ENCODE results near the gene MPP3.
A peak's percentile ranks its signal among the peaks of the same experiment; 100 is the strongest.

The MPP3 gene

DNA sequence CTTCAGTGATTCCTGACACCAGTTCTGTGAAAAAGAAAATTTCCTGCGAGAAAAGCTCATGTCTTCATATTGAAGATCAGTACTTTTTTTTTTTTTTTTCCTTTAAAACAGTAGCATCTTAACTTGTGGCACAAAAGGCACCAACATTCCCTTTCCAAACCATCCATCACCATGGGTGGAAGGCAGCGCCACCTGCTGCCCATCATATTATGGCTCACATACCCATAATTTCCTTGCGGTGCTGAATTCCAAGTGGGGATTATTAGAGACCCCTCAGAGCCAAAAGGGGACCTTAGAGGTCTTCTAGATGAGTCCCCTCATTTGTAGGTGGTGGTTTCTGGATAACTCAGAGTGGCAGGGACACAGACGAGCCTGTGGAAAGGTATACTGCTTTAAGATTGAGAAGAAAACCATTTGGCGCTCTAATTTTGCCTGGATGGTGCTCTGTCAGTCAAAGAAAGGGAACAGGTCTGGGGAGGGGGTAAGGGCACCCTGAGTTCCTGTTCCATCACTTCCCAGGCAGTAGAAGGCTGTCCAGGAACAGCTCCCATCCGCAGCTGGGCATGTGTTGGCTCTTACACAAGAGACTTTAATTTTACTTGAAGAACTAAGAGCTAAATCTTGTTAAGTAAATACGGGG lies 66.4 kb downstream of the MPP3 start:
- Histone ChIP-seq H2AFZ (ENCODE audit: low read length) (no peak overlapping the region), H3K18ac (ENCODE audit: low read length) (no peak overlapping the region), H3K4me3 (ENCODE audit: low read length in 2 of 2) (no peak overlapping the region), H3K9ac (ENCODE audit: low read depth, low read length, poor library complexity) (no peak overlapping the region), H2BK12ac (ENCODE audit: low read length) (no peak overlapping the region), H2BK15ac (ENCODE audit: low read length) (no peak overlapping the region), H3K14ac (ENCODE audit: low read length) (no peak overlapping the region), H3K36me3 (replicated peaks in 1 of 2; ENCODE audit: control insufficient read depth in 2 of 2, insufficient read depth in 2 of 2, low read length in 2 of 2) (peaks cover 13 to 24% of the 10 kb centered on the region in 2 donors), H3K79me1 (ENCODE audit: low read depth, low read length) (no peaks in the 10 kb centered on the region), H2BK5ac (ENCODE audit: low read length) (no peak overlapping the region), H4K8ac (ENCODE audit: low read depth, low read length) (no peak overlapping the region), H3K4me1 (ENCODE audit: control insufficient read depth in 2 of 2, insufficient read depth in 1 of 2, low read depth in 1 of 2, low read length in 2 of 2) (no peaks in the 10 kb centered on the region), H3K4ac (ENCODE audit: low read length) (no peak overlapping the region), H3K27ac (replicated peaks; ENCODE audit: low read length) (no peak overlapping the region), H3K27me3 (ENCODE audit: control insufficient read depth in 3 of 3, insufficient read depth in 3 of 3, low read depth in 1 of 3, low read length in 3 of 3) (no peaks in the 10 kb centered on the region), H3K23ac (ENCODE audit: low read depth, low read length, poor library complexity) (no peak overlapping the region), H2AK5ac (ENCODE audit: low read depth, low read length) (no peak overlapping the region), H2BK120ac (ENCODE audit: low read depth, low read length) (no peak overlapping the region), H3K9me3 (replicated peaks in 1 of 2; ENCODE audit: control insufficient read depth in 2 of 2, insufficient read depth in 1 of 2, low read depth in 1 of 2, low read length in 2 of 2) (no peaks in the 10 kb centered on the region), H3K4me2 (ENCODE audit: insufficient read depth, low read length, poor library complexity, severe bottlenecking) (no peak overlapping the region), H4K91ac (ENCODE audit: low read depth, low read length, poor library complexity) (no peak overlapping the region)
- peak; percentile 68 for DNase-seq (ENCODE audit: low spot score)
- no CpG with 5 or more reads among the region's 7 CpGs for WGBS, 2 donors (ENCODE audit: extremely low coverage in 2 of 2, insufficient read length in 2 of 2, insufficient replicate concordance in 1 of 2)

- DNase-seq (ENCODE audit: low spot score), result peak; percentile 93
- Histone ChIP-seq H3K18ac (ENCODE audit: low read length) (no peak overlapping the region), H3K27ac (replicated peaks; ENCODE audit: low read length) (no peak overlapping the region), H3K9me3 (replicated peaks in 1 of 2; ENCODE audit: control insufficient read depth in 2 of 2, insufficient read depth in 1 of 2, low read depth in 1 of 2, low read length in 2 of 2) (no peaks in the 10 kb centered on the region), H3K4me2 (ENCODE audit: insufficient read depth, low read length, poor library complexity, severe bottlenecking) (no peak overlapping the region), H4K91ac (ENCODE audit: low read depth, low read length, poor library complexity) (no peak overlapping the region), H2AK5ac (ENCODE audit: low read depth, low read length) (no peak overlapping the region), H2BK12ac (ENCODE audit: low read length) (no peak overlapping the region), H4K8ac (ENCODE audit: low read depth, low read length) (no peak overlapping the region), H3K27me3 (ENCODE audit: control insufficient read depth in 3 of 3, insufficient read depth in 3 of 3, low read depth in 1 of 3, low read length in 3 of 3) (peaks cover 0 to 40% (median 19%) of the 10 kb centered on the region in 3 experiments), H3K9ac (ENCODE audit: low read depth, low read length, poor library complexity) (no peak overlapping the region), H3K14ac (ENCODE audit: low read length) (no peak overlapping the region), H3K23ac (ENCODE audit: low read depth, low read length, poor library complexity) (no peak overlapping the region), H2BK120ac (ENCODE audit: low read depth, low read length) (no peak overlapping the region), H2AFZ (ENCODE audit: low read length) (peak overlapping the region; percentile 46), H3K79me1 (ENCODE audit: low read depth, low read length) (no peaks in the 10 kb centered on the region), H2BK15ac (ENCODE audit: low read length) (no peak overlapping the region), H3K36me3 (replicated peaks in 1 of 2; ENCODE audit: control insufficient read depth in 2 of 2, insufficient read depth in 2 of 2, low read length in 2 of 2) (no peaks in the 10 kb centered on the region), H2BK5ac (ENCODE audit: low read length) (no peak overlapping the region), H3K4me3 (ENCODE audit: low read length in 2 of 2) (no peak overlapping the region), H3K4ac (ENCODE audit: low read length) (no peak overlapping the region), H3K4me1 (ENCODE audit: control insufficient read depth in 2 of 2, insufficient read depth in 1 of 2, low read depth in 1 of 2, low read length in 2 of 2) (peaks cover 4 to 6% of the 10 kb centered on the region in 2 donors)
- no CpG with 5 or more reads among the region's 10 CpGs for WGBS, 2 donors (ENCODE audit: extremely low coverage in 2 of 2, insufficient read length in 2 of 2, insufficient replicate concordance in 1 of 2)
These were observed 72.6 kb downstream of the MPP3 start for GRCh38 chr17:43760254-43760852.

DNA sequence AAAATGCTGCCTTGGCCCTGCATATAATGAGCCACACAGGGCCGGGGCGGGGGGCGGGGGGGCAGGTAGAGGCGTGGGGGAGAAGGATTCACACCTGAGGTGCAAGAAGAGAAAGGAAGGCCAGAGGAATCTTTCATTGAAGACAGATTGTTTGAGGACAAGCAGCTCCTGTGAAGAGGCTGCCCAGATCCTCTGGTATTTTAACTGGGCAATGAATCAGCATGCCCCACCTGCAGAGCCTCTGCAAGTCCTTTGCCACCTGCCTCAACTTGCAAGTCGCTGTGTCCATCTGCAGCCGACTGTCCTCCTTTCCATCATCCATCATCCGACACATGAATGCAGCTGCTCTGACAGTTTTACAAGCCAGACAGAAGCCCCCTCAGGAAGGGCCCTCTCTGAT lies 73.1 kb downstream of the MPP3 start:
- no peak overlapping the region for H2BK120ac ChIP-seq (ENCODE audit: low read depth, low read length)
- H2BK5ac ChIP-seq (ENCODE audit: low read length), result no peak overlapping the region

DNA sequence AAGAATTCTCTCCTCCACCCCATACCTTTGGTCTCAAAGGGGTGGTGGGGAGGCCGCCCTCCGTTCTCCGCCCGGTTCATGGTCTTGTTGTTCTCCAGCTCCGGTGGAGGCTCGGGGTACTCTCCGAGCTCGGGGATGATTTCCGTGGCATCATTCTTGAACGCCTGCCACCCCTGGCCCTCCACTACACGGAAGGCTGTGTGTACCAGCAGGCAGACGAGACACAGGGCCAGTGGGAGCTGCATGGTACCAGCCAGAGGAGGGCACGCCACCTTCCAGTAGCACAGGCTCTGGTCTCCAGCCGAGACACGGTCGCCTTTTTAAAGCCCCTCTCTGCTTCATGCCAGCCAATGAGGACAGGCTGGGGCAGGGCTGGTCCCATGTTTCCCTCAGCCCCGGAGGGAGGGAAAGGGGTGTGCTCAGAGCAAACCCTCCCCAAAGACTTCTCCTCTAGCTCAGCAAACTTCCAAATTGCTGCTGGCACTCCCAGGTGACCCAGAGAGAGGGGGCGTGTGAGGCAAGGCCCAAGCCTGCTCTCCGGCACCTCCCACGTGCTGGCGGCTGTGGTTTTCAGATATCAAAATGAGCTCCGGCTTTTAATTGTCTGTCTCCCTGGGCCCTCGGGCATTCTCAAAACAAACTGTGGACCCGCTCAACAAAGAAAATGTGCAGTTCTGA lies 74.3 kb downstream of the MPP3 start, which contains the start of gene SOST:
TSS of gene SOST (minus strand) at position 295 of the 678 bp plus-strand sequence. CDS start at position 245, 50 bp downstream.
- Histone ChIP-seq H3K27me3 (ENCODE audit: control insufficient read depth in 3 of 3, insufficient read depth in 3 of 3, low read depth in 1 of 3, low read length in 3 of 3) (peaks cover 0 to 57% (median 33%) of the 10 kb centered on the region in 3 experiments), H2BK12ac (ENCODE audit: low read length) (no peak within 1 kb of the TSS), H3K4ac (ENCODE audit: low read length) (no peak within 1 kb of the TSS), H2AFZ (ENCODE audit: low read length) (no peak within 1 kb of the TSS), H2BK15ac (ENCODE audit: low read length) (peak within 1 kb of the TSS; percentile 18), H3K4me1 (ENCODE audit: control insufficient read depth in 2 of 2, insufficient read depth in 1 of 2, low read depth in 1 of 2, low read length in 2 of 2) (peaks cover 4 to 6% of the 10 kb centered on the region in 2 donors), H3K9ac (ENCODE audit: low read depth, low read length, poor library complexity) (no peak within 1 kb of the TSS), H4K91ac (ENCODE audit: low read depth, low read length, poor library complexity) (no peak within 1 kb of the TSS), H2BK120ac (ENCODE audit: low read depth, low read length) (no peak within 1 kb of the TSS), H3K4me2 (ENCODE audit: insufficient read depth, low read length, poor library complexity, severe bottlenecking) (no peak within 1 kb of the TSS), H3K27ac (replicated peaks; ENCODE audit: low read length) (no peak within 1 kb of the TSS), H4K8ac (ENCODE audit: low read depth, low read length) (no peak within 1 kb of the TSS), H3K9me3 (replicated peaks in 1 of 2; ENCODE audit: control insufficient read depth in 2 of 2, insufficient read depth in 1 of 2, low read depth in 1 of 2, low read length in 2 of 2) (no peaks in the 10 kb centered on the region), H3K79me1 (ENCODE audit: low read depth, low read length) (no peaks in the 10 kb centered on the region), H3K23ac (ENCODE audit: low read depth, low read length, poor library complexity) (peak within 1 kb of the TSS; percentile 8), H2AK5ac (ENCODE audit: low read depth, low read length) (peak within 1 kb of the TSS; percentile 36), H3K18ac (ENCODE audit: low read length) (peak within 1 kb of the TSS; percentile 70), H3K36me3 (replicated peaks in 1 of 2; ENCODE audit: control insufficient read depth in 2 of 2, insufficient read depth in 2 of 2, low read length in 2 of 2) (no peaks in the 10 kb centered on the region), H3K4me3 (ENCODE audit: low read length in 2 of 2) (peak within 1 kb of the TSS in 1 of 2 donors; percentile 17), H3K14ac (ENCODE audit: low read length) (no peak within 1 kb of the TSS), H2BK5ac (ENCODE audit: low read length) (no peak within 1 kb of the TSS)
- WGBS, 2 donors (ENCODE audit: extremely low coverage in 2 of 2, insufficient read length in 2 of 2, insufficient replicate concordance in 1 of 2), result no CpG with 5 or more reads among the region's 24 CpGs
- DNase-seq (ENCODE audit: low spot score), result no peak

More for the DNA sequence above, 73.1 kb downstream of the MPP3 start:
- Histone ChIP-seq H3K14ac (ENCODE audit: low read length) (no peak overlapping the region), H2BK15ac (ENCODE audit: low read length) (no peak overlapping the region), H3K4me1 (ENCODE audit: control insufficient read depth in 2 of 2, insufficient read depth in 1 of 2, low read depth in 1 of 2, low read length in 2 of 2) (peaks cover 4 to 6% of the 10 kb centered on the region in 2 donors), H4K8ac (ENCODE audit: low read depth, low read length) (no peak overlapping the region), H3K27ac (replicated peaks; ENCODE audit: low read length) (no peak overlapping the region), H3K36me3 (replicated peaks in 1 of 2; ENCODE audit: control insufficient read depth in 2 of 2, insufficient read depth in 2 of 2, low read length in 2 of 2) (no peaks in the 10 kb centered on the region), H2AK5ac (ENCODE audit: low read depth, low read length) (no peak overlapping the region), H3K9me3 (replicated peaks in 1 of 2; ENCODE audit: control insufficient read depth in 2 of 2, insufficient read depth in 1 of 2, low read depth in 1 of 2, low read length in 2 of 2) (no peaks in the 10 kb centered on the region), H3K4ac (ENCODE audit: low read length) (no peak overlapping the region), H3K27me3 (ENCODE audit: control insufficient read depth in 3 of 3, insufficient read depth in 3 of 3, low read depth in 1 of 3, low read length in 3 of 3) (peaks cover 0 to 45% (median 24%) of the 10 kb centered on the region in 3 experiments), H3K4me2 (ENCODE audit: insufficient read depth, low read length, poor library complexity, severe bottlenecking) (no peak overlapping the region), H3K23ac (ENCODE audit: low read depth, low read length, poor library complexity) (no peak overlapping the region), H3K18ac (ENCODE audit: low read length) (no peak overlapping the region), H2AFZ (ENCODE audit: low read length) (peak overlapping the region; percentile 1), H3K79me1 (ENCODE audit: low read depth, low read length) (no peaks in the 10 kb centered on the region), H3K4me3 (ENCODE audit: low read length in 2 of 2) (no peak overlapping the region), H4K91ac (ENCODE audit: low read depth, low read length, poor library complexity) (no peak overlapping the region), H2BK12ac (ENCODE audit: low read length) (no peak overlapping the region), H3K9ac (ENCODE audit: low read depth, low read length, poor library complexity) (no peak overlapping the region)
- whole genome bisulfite sequencing, 2 donors (ENCODE audit: extremely low coverage in 2 of 2, insufficient read length in 2 of 2, insufficient replicate concordance in 1 of 2), result no CpG with 5 or more reads among the region's 7 CpGs
- DNase-seq (ENCODE audit: low spot score), result no peak
